ENCODE data around the gene LDLRAD3. TPM values are rescaled to one million over a fixed set of nuclear protein-coding genes. Genes with fewer than 3 reads are reported as not detected.

LDLRAD3 gene
- total RNA-seq, 1 experiment from 2014 or later = 12.1 TPM

GRCh38 chr11:35912883-35913624 lies 30.8 kb upstream of the LDLRAD3 start:
- H3K18ac ChIP-seq (ENCODE audit: insufficient read length, low read depth, low read length) = no peak overlapping the region
- H3K4me2 ChIP-seq (ENCODE audit: insufficient read depth, insufficient read length, low read length) = no peak overlapping the region
- no peak overlapping the region for H3K56ac ChIP-seq (ENCODE audit: insufficient read length, low read depth, low read length)
- Mint-ChIP-seq H3K4me1 (peaks cover 12 to 15% of the 10 kb centered on the region in 2 experiments), H3K36me3 (ENCODE audit: insufficient read depth in 1 of 3, low read depth in 3 of 3) (no peaks in the 10 kb centered on the region), H3K4me3 (no peak overlapping the region), H3K27me3 (ENCODE audit: low read depth) (peaks cover 4% of the 10 kb centered on the region), H3K9me3 (no peaks in the 10 kb centered on the region), H3K27ac (no peak overlapping the region)
- H3K27ac ChIP-seq (ENCODE audit: insufficient read length, low read depth, low read length) = no peak overlapping the region
- H4K91ac ChIP-seq (ENCODE audit: insufficient read length, low read depth, low read length) = no peak overlapping the region
- H3K27me3 ChIP-seq (ENCODE audit: insufficient read depth, low read length) = no peaks in the 10 kb centered on the region
- H3K23ac ChIP-seq (ENCODE audit: insufficient read length, low read depth, low read length) = no peak overlapping the region
- no peak for DNase-seq
- no peak overlapping the region for H2BK20ac ChIP-seq (ENCODE audit: low read depth, low read length, poor library complexity, severe bottlenecking)
- H3K79me2 ChIP-seq (ENCODE audit: insufficient read depth, low read length) = no peaks in the 10 kb centered on the region
- H3K23me2 ChIP-seq (ENCODE audit: insufficient read length, low read depth, low read length, poor library complexity, severe bottlenecking) = no peaks in the 10 kb centered on the region
- TF ChIP-seq, protein P1, sequence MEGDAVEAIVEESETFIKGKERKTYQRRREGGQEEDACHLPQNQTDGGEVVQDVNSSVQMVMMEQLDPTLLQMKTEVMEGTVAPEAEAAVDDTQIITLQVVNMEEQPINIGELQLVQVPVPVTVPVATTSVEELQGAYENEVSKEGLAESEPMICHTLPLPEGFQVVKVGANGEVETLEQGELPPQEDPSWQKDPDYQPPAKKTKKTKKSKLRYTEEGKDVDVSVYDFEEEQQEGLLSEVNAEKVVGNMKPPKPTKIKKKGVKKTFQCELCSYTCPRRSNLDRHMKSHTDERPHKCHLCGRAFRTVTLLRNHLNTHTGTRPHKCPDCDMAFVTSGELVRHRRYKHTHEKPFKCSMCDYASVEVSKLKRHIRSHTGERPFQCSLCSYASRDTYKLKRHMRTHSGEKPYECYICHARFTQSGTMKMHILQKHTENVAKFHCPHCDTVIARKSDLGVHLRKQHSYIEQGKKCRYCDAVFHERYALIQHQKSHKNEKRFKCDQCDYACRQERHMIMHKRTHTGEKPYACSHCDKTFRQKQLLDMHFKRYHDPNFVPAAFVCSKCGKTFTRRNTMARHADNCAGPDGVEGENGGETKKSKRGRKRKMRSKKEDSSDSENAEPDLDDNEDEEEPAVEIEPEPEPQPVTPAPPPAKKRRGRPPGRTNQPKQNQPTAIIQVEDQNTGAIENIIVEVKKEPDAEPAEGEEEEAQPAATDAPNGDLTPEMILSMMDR (conservative IDR thresholded peaks at IDR 0.05) = no peak
- H3K4me1 ChIP-seq (ENCODE audit: insufficient read depth, low read length) = peaks cover 2% of the 10 kb centered on the region; the same call in 1 of the 2 replicates
- no peak overlapping the region for H3T11ph ChIP-seq (ENCODE audit: low read length)
- no peak overlapping the region for H2BK12ac ChIP-seq (ENCODE audit: insufficient read length, low read depth, low read length)
- H2BK15ac ChIP-seq (ENCODE audit: low read depth, low read length) = no peak overlapping the region
- H3K9me3 ChIP-seq (ENCODE audit: control insufficient read depth, low read depth, low read length) = no peaks in the 10 kb centered on the region
- H2AK5ac ChIP-seq (ENCODE audit: insufficient read length, low read length) = no peak overlapping the region
- no peak overlapping the region for H4K8ac ChIP-seq (replicated peaks; ENCODE audit: insufficient read length, low read depth, low read length)
- no peak overlapping the region for H3K4ac ChIP-seq (ENCODE audit: low read depth, low read length)
- H3K9ac ChIP-seq (ENCODE audit: extremely low read depth, insufficient read length, low read length) = no peak overlapping the region
- H2BK120ac ChIP-seq (ENCODE audit: low read depth, low read length, poor library complexity, severe bottlenecking) = no peak overlapping the region
- H3K14ac ChIP-seq (ENCODE audit: insufficient read depth, low read length) = no peak overlapping the region
- H2BK5ac ChIP-seq (ENCODE audit: insufficient read length, low read length) = no peak overlapping the region
- H2AFZ ChIP-seq (ENCODE audit: low read length) = no peak overlapping the region
- no peak overlapping the region for H4K5ac ChIP-seq (ENCODE audit: insufficient read length, low read depth, low read length)
- H3K79me1 ChIP-seq (ENCODE audit: insufficient read depth, low read depth, low read length, poor library complexity, severe bottlenecking) = no peaks in the 10 kb centered on the region
- H4K20me1 ChIP-seq (ENCODE audit: control insufficient read depth, insufficient read depth, insufficient read length) = no peaks in the 10 kb centered on the region
